Measurements from ENCODE around the gene MTMR2. TPM values are rescaled to one million over a fixed set of nuclear protein-coding genes. Genes with fewer than 3 reads are reported as not detected.

The MTMR2 gene
- total RNA-seq, 4 donors from 2014 or later: 10.8 to 29.5 (median 21.5) TPM

- no peaks in the 10 kb centered on the region for H3K27me3 ChIP-seq
- H3K27ac ChIP-seq: no peak overlapping the region
- H3K36me3 ChIP-seq: peaks cover 0 to 8% (median 0%) of the 10 kb centered on the region in 3 donors
- no peak for DNase-seq
- no peak for TF ChIP-seq POLR2A (IDR thresholded peaks at IDR 0.05)
- no peak for TF ChIP-seq CTCF (IDR thresholded peaks at IDR 0.05)
- intact Hi-C loops (cut with DNase I): no loop called here
- peaks cover 0 to 30% (median 16%) of the 10 kb centered on the region in 3 donors for H3K4me1 ChIP-seq
- WGBS, 2 donors: 86 to 90% methylated on average over 8 of the region's 8 CpGs
- no peak overlapping the region for H3K4me3 ChIP-seq
- no peaks in the 10 kb centered on the region for H3K9me3 ChIP-seq
These were observed 131.7 kb downstream of the MTMR2 start for GRCh38 chr11:95792200-95792599.

- peaks cover 0 to 30% (median 16%) of the 10 kb centered on the region in 3 donors for H3K4me1 ChIP-seq
- no peaks in the 10 kb centered on the region for H3K27me3 ChIP-seq
- TF ChIP-seq CTCF (IDR thresholded peaks at IDR 0.05) (no peak), POLR2A (IDR thresholded peaks at IDR 0.05) (no peak)
- peak overlapping the region; percentile 85 to 96 (median 88) for H3K4me3 ChIP-seq
- peaks cover 0 to 14% (median 0%) of the 10 kb centered on the region in 3 donors for H3K36me3 ChIP-seq
- no peak for DNase-seq
- intact Hi-C loops (cut with DNase I): no loop called here
- H3K27ac ChIP-seq: peak overlapping the region in 2 of 4 donors; percentile 98 to 99
- no peaks in the 10 kb centered on the region for H3K9me3 ChIP-seq
- WGBS, 2 donors: 38 to 51% methylated on average over 8 of the region's 8 CpGs
These were observed 132.2 kb downstream of the MTMR2 start for GRCh38 chr11:95791709-95792033.

- peak; percentile 23 for DNase-seq
- Histone ChIP-seq H3K9me3 (no peaks in the 10 kb centered on the region), H3K36me3 (peaks cover 0 to 19% (median 0%) of the 10 kb centered on the region in 3 donors), H3K27me3 (no peaks in the 10 kb centered on the region), H3K4me1 (peaks cover 0 to 30% (median 16%) of the 10 kb centered on the region in 3 donors), H3K27ac (peak overlapping the region; percentile 98 to 99 (median 99)), H3K4me3 (peak overlapping the region; percentile 85 to 96 (median 88))
- 3 to 6% methylated on average over 17 to 29 of the region's 29 CpGs for WGBS, 2 donors
- TF ChIP-seq POLR2A (IDR thresholded peaks at IDR 0.05) (no peak), CTCF (IDR thresholded peaks at IDR 0.05) (no peak)
- intact Hi-C loops (cut with DNase I): no loop called here
These were observed 132.8 kb downstream of the MTMR2 start for GRCh38 chr11:95790933-95791708.

- Histone ChIP-seq H3K27ac (peak within 1 kb of the TSS; percentile 98 to 99 (median 99)), H3K36me3 (peaks cover 0 to 27% (median 0%) of the 10 kb centered on the region in 3 donors), H3K9me3 (no peaks in the 10 kb centered on the region), H3K4me1 (peaks cover 0 to 30% (median 16%) of the 10 kb centered on the region in 3 donors), H3K4me3 (peak within 1 kb of the TSS; percentile 85 to 96 (median 88)), H3K27me3 (no peaks in the 10 kb centered on the region)
- WGBS, 2 donors: 1% methylated on average over 36 to 44 of the region's 55 CpGs
- intact Hi-C loops (cut with DNase I): no loop called here
- DNase-seq: peak; percentile 85
- TF ChIP-seq POLR2A (IDR thresholded peaks at IDR 0.05) (peak in 1 of 4 donors; percentile 82), CTCF (IDR thresholded peaks at IDR 0.05) (peak in 1 of 6 experiments; percentile 4)
These were observed 133.6 kb downstream of the MTMR2 start, which contains the start of gene CEP57 for GRCh38 chr11:95790123-95790932. Gene CEP57, plus strand, starts transcription at chr11:95790498. Its CDS starts 201 bp downstream, at chr11:95790699.
